HepG2 (cell line): ENCODE data around the gene MGA. TPM values are rescaled to one million over a fixed set of nuclear protein-coding genes. Genes with fewer than 3 reads are reported as not detected.
A peak's percentile ranks its signal among the peaks of the same experiment; 100 is the strongest.

Experiments used
- BHLHE40 ChIP-seq: IDR thresholded peaks from 2 replicates; pipeline ENCODE4 v1.6.1; 2011; ENCODE audit warnings: low read length, improper control_type of control experiment
- HNRNPUL1 ChIP-seq: fragments of 200-400 bp; formaldehyde crosslinking; IDR thresholded peaks from 2 replicates; pipeline ENCODE4 v1.6.1; 2017; ENCODE audit warnings: low read depth, mild to moderate bottlenecking, low read length, moderate library complexity
- MEF2D ChIP-seq: sonication (generic); formaldehyde crosslinking; IDR thresholded peaks from 2 replicates; pipeline ENCODE4 v1.5.1; 2020; ENCODE audit warnings: mild to moderate bottlenecking, missing genetic modification reagents
- SIN3B ChIP-seq: fragments of 150-350 bp; IDR thresholded peaks from 2 replicates; pipeline ENCODE4 v1.6.1; 2014; ENCODE audit warnings: low read length
- SMARCC2 ChIP-seq: fragments of 450-650 bp; IDR thresholded peaks from 2 replicates; pipeline ENCODE4 v1.6.1; 2017; ENCODE audit warnings: antibody characterized with exemption, mild to moderate bottlenecking
- ZBTB40 ChIP-seq, 2 experiments: fragments of 450-650 bp in 1 of 2; sonication (generic) in 1 of 2; formaldehyde crosslinking in 1 of 2; IDR thresholded peaks; 2 replicates each; pipeline versions ENCODE4 v1.6.1 to v1.8.0; 2016 to 2022; ENCODE audit warnings: antibody characterized with exemption in 1 of 2, mild to moderate bottlenecking in 1 of 2, missing genetic modification reagents in 1 of 2
- ZBTB43 ChIP-seq: sonication (generic); formaldehyde crosslinking; conservative IDR thresholded peaks from 2 replicates; pipeline ENCODE4 v1.4.0; 2020; ENCODE audit warnings: missing genetic modification reagents
- ZNF34 ChIP-seq: sonication (generic); formaldehyde crosslinking; IDR thresholded peaks from 2 replicates; pipeline ENCODE4 v1.4.0; 2020; ENCODE audit warnings: mild to moderate bottlenecking, missing genetic modification reagents, borderline replicate concordance
- ZNF605 ChIP-seq: sonication (generic); formaldehyde crosslinking; IDR thresholded peaks from 2 replicates; pipeline ENCODE4 v1.8.0; 2022; ENCODE audit warnings: mild to moderate bottlenecking, missing genetic modification reagents
- ZNF841 ChIP-seq: sonication (generic); formaldehyde crosslinking; IDR thresholded peaks from 2 replicates; pipeline ENCODE4 v1.8.1; 2023; ENCODE audit warnings: missing genetic modification reagents, borderline replicate concordance
- ZXDC ChIP-seq: sonication (generic); formaldehyde crosslinking; IDR thresholded peaks from 2 replicates; pipeline ENCODE4 v1.5.0; 2020; ENCODE audit warnings: mild to moderate bottlenecking, missing genetic modification reagents
- ZZZ3 ChIP-seq: sonication (generic); formaldehyde crosslinking; IDR thresholded peaks from 2 replicates; pipeline ENCODE4 v1.4.0; 2020; ENCODE audit warnings: missing genetic modification reagents, mild to moderate bottlenecking, borderline replicate concordance
- polyA plus RNA-seq, 8 experiments: library from polyadenylated mRNA; depleted of rRNA in 3 of 8; stranded (reverse) in 7 of 8; unstranded in 1 of 8; fragments of >200 nt; fragmentation: Illumina TruSeq in 4 of 8; extraction: Trizol in 4 of 8; gene quantifications; 2 replicates each; pipeline versions ENCODE4 v1.2.1 to v1.2.3, GENCODE V29; 2011 to 2016; ENCODE audit warnings: low read depth in 4 of 8, missing spikeins in 1 of 8, mixed read lengths in 1 of 8; ENCODE audit not compliant: insufficient read depth in 1 of 8
- total RNA-seq, 5 experiments: library from RNA; depleted of rRNA; stranded (reverse); fragments of >200 nt; fragmentation: Illumina TruSeq; extraction: Trizol; gene quantifications; 2 replicates each; pipeline ENCODE4 v1.2.3, GENCODE V29; 2016; ENCODE audit warnings: low read depth in 1 of 5

MGA gene
- total and polyA plus RNA-seq, 2 of the 13 experiments (the other 11 are each of a cell fraction or from before 2014, with no cell fraction given): 5.3 to 59.0 TPM

- TF ChIP-seq MEF2D (CRISPR knock-in tag): peak; percentile 93
- TF ChIP-seq BHLHE40: peak; percentile 90
- TF ChIP-seq ZBTB40 (IDR thresholded peaks at IDR 0.05): no peak
- TF ChIP-seq ZBTB40 (CRISPR knock-in tag; IDR thresholded peaks at IDR 0.05): peak; percentile 94
- TF ChIP-seq ZXDC (CRISPR knock-in tag): peak; percentile 93
- peak; percentile 98 for TF ChIP-seq ZNF841 (CRISPR knock-in tag)
- TF ChIP-seq SMARCC2: no peak
- TF ChIP-seq ZNF34 (CRISPR knock-in tag): peak; percentile 53; the same call in 1 of the 2 replicates
- no peak for TF ChIP-seq HNRNPUL1
- TF ChIP-seq SIN3B: no peak
- TF ChIP-seq ZNF605 (CRISPR knock-in tag): peak; percentile 100
- peak; percentile 94 for TF ChIP-seq ZBTB43 (CRISPR knock-in tag)
- TF ChIP-seq ZZZ3: peak; percentile 84
Observed at GRCh38 chr15:41621200-41622193, 38.7 kb upstream of the MGA start (continued).
